AG09309 (cell line): ENCODE results near the gene LPCAT2.

ENCODE experiments used
- DNase-seq: peaks from one replicate; pipeline ENCODE4 v3.0.0-alpha.2; 2010; ENCODE audit warnings: low read depth
- H3K4me3 ChIP-seq: 2 replicates; pipeline ENCODE4 v1.5.1; 2011; ENCODE audit warnings: mild to moderate bottlenecking, low read depth, low read length, moderate library complexity; ENCODE audit not compliant: control insufficient read depth
- TF ChIP-seq, protein P1 (sequence below): IDR thresholded peaks from 2 replicates; pipeline ENCODE4 v1.5.1; 2011; ENCODE audit warnings: mild to moderate bottlenecking, low read depth, low read length, inconsistent platforms; ENCODE audit not compliant: insufficient read depth, control insufficient read depth; ENCODE audit errors: missing control alignments

LPCAT2 gene

DNA sequence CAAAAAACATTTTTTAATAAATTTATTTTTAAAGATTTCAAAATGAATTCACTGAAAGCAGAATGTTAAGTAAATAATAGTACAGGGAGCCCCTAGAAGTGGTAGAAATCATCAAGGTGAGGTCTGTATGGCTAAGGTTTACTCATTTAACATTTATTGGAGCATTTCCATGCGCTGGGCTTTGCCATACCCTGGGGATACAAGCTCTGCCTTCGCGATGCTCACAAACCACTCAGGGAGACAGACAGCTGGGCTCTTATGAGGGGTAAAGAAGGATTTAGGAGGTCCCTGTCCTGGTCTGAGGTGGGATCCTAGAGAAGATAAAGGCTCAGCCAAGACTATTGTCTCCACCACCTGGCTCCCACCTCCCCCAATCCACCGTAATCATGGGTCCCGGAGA lies 11.3 kb upstream of the LPCAT2 start:
- DNase-seq = no peak
- no peak overlapping the region for H3K4me3 ChIP-seq
- TF ChIP-seq, protein P1, sequence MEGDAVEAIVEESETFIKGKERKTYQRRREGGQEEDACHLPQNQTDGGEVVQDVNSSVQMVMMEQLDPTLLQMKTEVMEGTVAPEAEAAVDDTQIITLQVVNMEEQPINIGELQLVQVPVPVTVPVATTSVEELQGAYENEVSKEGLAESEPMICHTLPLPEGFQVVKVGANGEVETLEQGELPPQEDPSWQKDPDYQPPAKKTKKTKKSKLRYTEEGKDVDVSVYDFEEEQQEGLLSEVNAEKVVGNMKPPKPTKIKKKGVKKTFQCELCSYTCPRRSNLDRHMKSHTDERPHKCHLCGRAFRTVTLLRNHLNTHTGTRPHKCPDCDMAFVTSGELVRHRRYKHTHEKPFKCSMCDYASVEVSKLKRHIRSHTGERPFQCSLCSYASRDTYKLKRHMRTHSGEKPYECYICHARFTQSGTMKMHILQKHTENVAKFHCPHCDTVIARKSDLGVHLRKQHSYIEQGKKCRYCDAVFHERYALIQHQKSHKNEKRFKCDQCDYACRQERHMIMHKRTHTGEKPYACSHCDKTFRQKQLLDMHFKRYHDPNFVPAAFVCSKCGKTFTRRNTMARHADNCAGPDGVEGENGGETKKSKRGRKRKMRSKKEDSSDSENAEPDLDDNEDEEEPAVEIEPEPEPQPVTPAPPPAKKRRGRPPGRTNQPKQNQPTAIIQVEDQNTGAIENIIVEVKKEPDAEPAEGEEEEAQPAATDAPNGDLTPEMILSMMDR = no peak

DNA sequence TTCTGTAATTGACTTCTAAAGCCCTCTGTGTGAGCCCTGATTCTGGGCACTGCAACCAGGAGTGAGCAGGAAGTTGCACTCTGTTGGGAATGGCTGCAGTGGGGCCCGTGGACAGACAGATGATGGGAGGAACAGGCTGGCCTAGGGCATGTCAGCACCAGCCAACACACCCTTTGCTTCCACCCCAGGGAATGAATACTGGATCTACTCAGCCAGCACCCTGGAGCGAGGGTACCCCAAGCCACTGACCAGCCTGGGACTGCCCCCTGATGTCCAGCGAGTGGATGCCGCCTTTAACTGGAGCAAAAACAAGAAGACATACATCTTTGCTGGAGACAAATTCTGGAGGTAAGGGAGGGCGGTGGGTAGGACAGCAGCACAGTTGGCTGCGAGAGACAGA lies 10.8 kb upstream of the LPCAT2 start:
- H3K4me3 ChIP-seq = no peak overlapping the region
- TF ChIP-seq, protein P1 = no peak
- no peak for DNase-seq

DNA sequence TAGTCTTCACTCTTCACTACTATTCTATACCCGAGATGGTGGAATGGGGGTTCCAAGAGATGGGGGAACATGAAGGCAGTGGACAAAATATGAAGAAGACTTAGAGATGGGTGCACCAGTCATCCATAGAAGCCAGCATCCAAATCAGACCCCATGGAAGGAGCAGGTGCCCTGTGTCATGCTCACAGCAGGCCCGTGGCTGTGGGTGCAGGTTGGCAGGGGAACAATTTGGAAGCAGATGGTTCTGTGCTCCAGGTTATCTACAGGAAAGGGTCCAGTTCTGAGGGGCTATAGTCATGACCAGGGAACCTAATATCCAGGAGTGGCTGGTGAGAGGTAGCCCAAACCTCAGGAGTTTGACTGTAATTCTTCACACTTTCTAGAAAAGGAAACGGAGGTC lies 9.6 kb upstream of the LPCAT2 start:
- no peak for DNase-seq
- TF ChIP-seq, protein P1 = no peak
- H3K4me3 ChIP-seq = no peak overlapping the region

DNA sequence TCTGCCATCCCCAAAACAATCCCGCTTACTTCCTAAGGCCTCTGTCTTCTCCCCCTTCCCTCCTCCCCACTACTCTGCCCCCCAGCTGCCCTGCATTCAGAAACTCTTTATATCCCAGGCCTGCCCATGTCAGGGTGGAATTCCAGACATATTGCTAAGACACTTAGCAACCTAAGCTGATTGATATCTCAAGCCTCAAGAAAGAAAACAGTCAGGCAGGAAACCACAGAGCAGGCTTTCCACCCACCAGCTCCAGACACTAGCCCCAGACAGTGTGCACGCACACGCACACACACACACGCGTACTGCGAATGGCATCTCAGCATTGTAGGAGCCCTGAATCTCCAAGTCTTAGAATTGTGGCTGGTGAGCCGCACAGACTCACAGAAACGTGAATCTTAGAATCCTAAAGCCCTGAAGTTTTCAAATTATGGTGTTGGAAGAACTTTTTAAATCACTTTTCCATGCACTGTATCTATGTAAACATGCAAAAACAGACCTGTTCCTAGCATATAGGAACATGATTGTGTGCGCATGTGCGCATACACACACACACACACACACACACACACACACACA lies 8.8 kb upstream of the LPCAT2 start:
- TF ChIP-seq, protein P1 = no peak
- H3K4me3 ChIP-seq = no peak overlapping the region
- peak; percentile 99 for DNase-seq

DNA sequence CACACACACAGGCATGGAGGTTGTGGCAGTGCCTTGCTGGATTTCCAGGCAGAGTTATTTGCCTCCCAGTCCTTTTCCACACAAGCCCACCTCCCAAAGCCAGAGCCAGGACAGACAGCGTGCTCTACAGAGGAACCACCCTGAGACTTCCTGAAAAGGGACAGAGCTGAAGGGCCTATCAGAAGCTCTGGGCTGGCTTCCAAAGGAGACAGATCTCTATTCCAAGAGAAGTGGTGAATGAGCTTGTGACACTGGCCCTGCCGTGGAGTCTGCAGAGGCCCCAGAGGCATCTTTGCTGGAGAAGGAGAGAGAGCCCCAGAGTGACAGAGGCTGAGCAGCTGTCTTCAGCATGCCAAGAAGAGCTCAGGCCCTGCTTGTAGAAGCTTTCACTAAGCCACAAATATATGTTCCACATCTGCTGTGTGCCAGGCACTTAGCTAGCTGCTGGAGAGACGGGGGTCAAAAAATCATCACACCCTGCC lies 8.3 kb upstream of the LPCAT2 start:
- no peak overlapping the region for H3K4me3 ChIP-seq
- no peak for DNase-seq
- TF ChIP-seq, protein P1 = no peak

DNA sequence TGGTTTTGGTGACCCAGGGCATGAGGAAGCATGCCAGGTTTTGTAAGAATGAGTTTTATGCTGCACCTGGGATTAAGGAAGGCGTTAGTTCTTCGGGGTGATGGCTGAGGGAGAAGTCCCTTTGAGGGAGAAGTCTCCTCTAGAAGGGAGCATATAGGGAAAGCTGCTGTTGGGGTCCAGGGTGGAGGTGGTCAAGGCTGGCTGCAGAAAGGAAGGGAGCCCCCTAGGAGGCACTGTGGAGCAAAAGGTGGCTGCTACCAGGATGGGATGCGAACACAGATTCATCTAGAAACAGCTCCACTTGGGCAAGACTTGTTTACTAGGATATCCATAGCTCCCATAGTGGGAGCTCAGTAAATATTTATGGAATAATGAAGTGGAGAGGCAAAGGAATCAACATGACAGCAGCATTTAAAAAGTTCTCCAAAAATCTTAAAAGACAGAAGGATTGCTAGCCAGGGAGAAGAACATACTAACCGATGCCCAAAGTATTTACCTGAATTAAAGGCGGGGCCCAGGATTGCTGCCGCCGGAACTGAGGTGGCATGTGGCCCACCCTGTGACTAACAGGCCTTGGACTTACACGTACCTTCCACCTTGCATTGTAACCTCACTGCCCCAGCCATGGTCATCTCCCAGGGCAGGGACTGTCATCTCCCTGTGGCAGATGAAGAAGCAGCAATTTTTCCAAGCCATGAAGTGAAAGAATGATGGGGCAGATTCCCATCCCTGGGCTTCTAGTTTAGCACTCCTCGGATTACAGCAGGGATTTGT lies 7.1 kb upstream of the LPCAT2 start:
- TF ChIP-seq, protein P1 = peak; percentile 45
- no peak for DNase-seq
- H3K4me3 ChIP-seq = no peak overlapping the region
